GM10248 (cell line): ENCODE measurements around the gene WDR27.

Experiments used
- CTCF ChIA-PET: fragments of 300-600 bp; sonication (Branson Sonifier 250); formaldehyde crosslinking; extraction: SDS; loops from one replicate; lab custom pipeline; 2021; ENCODE audit warnings: antibody characterized with exemption; lab: Yijun Ruan, JAX
- POLR2A ChIA-PET: fragments of 350-650 bp; sonication (Branson Sonifier 250); formaldehyde crosslinking; extraction: SDS; loops from one replicate; lab custom pipeline; 2020; ENCODE audit warnings: antibody characterized with exemption; lab: Yijun Ruan, JAX
- DNase-seq: peaks from one replicate; pipeline ENCODE4 v3.0.0; 2012; ENCODE audit errors: extremely low spot score
- CTCF ChIP-seq: IDR thresholded peaks from 2 replicates; pipeline ENCODE4 v1.5.1; 2012; ENCODE audit warnings: mild to moderate bottlenecking, low read depth; ENCODE audit errors: extremely low read depth, missing control alignments, control extremely low read depth

Gene WDR27

GRCh38 chr6:169592558-169592957 is 109.3 kb downstream of the WDR27 start:
- no peak for DNase-seq
- POLR2A ChIA-PET, result no interaction called here
- no peak for TF ChIP-seq CTCF
- CTCF ChIA-PET, result no interaction called here

DNA sequence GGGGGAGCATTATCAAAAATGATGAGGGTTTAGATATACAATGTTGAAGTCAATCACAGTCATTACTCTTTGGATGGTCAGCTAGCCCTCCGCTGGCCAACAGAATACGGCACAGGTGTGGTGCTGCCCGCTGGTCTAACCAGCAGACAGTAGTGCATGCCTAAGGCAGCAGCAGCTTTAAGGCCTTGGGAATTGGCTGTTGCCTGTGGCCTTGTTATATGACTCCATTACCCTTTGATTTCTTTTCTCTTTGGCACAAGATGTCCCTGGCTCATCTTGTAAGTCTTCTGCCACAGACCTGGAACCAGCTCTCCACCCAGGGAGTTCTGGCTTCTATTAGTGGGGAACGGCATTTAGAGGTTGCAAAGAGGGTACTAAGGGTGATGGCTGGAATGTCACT is 110.2 kb downstream of the WDR27 start:
- ChIA-PET CTCF (interaction anchor here (1.4 kb wide), 1 partner anchor 13 kb away, joined by 4 read pairs; no protein-coding TSS in a partner anchor), POLR2A (no interaction called here)
- no peak for DNase-seq
- no peak for TF ChIP-seq CTCF

DNA sequence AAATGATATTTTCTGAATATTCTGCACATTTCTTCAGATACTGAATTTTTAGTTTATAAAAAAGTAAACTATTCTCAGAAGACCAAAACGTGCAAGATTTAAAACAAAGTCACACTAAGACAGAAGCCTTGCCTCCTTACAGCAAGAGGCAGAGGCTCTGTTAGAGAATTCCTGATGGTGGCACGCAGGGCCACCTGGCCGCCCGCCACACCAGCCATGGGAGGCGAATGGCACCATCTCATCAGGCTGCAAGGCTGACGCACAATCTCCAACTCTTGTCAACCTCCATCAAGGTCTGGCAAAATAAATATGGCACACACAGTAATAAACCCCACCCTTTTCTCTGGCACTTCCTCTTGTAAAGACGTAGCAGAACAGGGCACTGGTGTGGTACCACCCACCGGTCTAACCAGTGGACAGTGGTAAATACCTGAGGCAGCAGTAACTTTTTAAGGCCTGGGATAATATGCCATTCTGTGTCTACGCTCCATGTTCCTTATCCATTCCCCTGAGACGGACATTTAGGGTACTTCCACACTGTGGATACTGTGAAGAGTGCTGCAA is 111.4 kb downstream of the WDR27 start:
- DNase-seq, result no peak
- POLR2A ChIA-PET, result no interaction called here
- no peak for TF ChIP-seq CTCF
- CTCF ChIA-PET, result no interaction called here

GRCh38 chr6:169589699-169590257 is 112.1 kb downstream of the WDR27 start:
- peak; percentile 51 for DNase-seq
- CTCF ChIA-PET, result no interaction called here
- POLR2A ChIA-PET, result no interaction called here
- TF ChIP-seq CTCF, result no peak

DNA sequence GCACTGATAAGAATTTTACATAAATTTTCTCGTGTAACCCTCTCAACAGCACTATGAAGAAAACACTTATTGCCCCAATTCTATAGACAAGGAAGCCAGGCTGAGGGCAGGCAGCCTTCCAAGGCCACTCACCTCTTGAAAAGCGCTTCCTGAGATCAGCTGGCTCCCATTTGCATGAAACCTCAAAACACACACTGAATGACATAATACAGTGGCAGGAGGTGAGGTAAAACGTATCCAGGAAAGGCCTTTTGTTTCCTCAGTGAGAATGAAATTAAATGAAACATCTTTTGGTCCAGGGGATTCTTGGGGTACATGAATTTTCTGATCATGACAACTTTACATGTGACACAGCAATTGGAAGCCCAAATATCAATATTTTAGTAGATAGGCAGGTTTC is 112.5 kb downstream of the WDR27 start:
- ChIA-PET POLR2A (no interaction called here), CTCF (no interaction called here)
- TF ChIP-seq CTCF, result no peak
- DNase-seq, result no peak

DNA sequence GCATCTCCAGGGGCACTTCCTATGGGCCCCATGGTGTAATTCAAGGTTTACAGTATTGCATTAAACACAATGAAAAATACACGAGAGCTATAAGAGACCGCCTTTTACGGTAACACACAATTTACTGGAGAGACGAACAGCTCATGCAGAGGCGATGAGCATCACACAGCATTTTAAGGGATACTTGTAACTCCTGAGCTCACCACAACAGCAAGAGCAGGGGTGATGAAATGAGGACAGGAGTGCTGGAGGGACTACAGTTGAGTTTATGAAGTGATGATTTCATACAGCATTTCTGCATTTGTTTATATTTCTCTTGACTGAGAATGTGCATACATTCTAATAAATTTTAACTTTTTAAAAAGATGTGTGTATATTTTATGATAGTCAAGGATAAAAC is 113.9 kb downstream of the WDR27 start:
- ChIA-PET CTCF (no interaction called here), POLR2A (no interaction called here)
- TF ChIP-seq CTCF, result no peak
- DNase-seq, result no peak
